Right atrium auricular region (tissue), 2 donors: ENCODE data around the gene NEGR1. TPM values are rescaled to one million over a fixed set of nuclear protein-coding genes. Genes with fewer than 3 reads are reported as not detected.

ENCODE experiments used
- DNase-seq: peaks from one replicate; pipeline ENCODE4 v3.0.0-alpha.2; 2019; ENCODE audit warnings: low spot score
- H3K27ac ChIP-seq, 2 donors: fragments of 200-600 bp; sonication (generic); 1 replicate in 1 of 2; 2 replicates in 1 of 2; pipeline ENCODE4 v1.5.1; 2016 to 2019
- H3K27me3 ChIP-seq, 2 donors: fragments of 200-600 bp; sonication (generic); one replicate each; pipeline versions ENCODE4 v1.5.1 to v1.6.0; 2017 to 2019
- H3K36me3 ChIP-seq: fragments of 200-600 bp; sonication (generic); one replicate; pipeline ENCODE4 v1.5.1; 2016
- H3K4me1 ChIP-seq, 2 donors: fragments of 200-600 bp; sonication (generic); one replicate each; pipeline versions ENCODE4 v1.5.1 to v1.6.0; 2017 to 2019
- H3K4me3 ChIP-seq, 2 donors: fragments of 200-600 bp; sonication (generic); 1 replicate in 1 of 2; 2 replicates in 1 of 2; pipeline ENCODE4 v1.5.1; 2017 to 2019; ENCODE audit warnings: mild to moderate bottlenecking in 1 of 2, moderate library complexity in 1 of 2
- H3K9me3 ChIP-seq, 2 donors: fragments of 200-600 bp; sonication (generic); one replicate each; pipeline ENCODE4 v1.5.1; 2019
- total RNA-seq, 2 donors: library from RNA; depleted of rRNA; stranded (reverse); fragments of >200 nt; gene quantifications; one replicate each; pipeline ENCODE4 v1.1.0, GENCODE V29; 2016
- TF ChIP-seq, protein P1 (sequence below), 2 donors: fragments of 200-600 bp; sonication (generic); IDR thresholded peaks; one replicate each; pipeline ENCODE4 v1.5.1; 2019; ENCODE audit warnings: antibody characterized with exemption in 2 of 2

NEGR1 gene
- total RNA-seq, 2 donors from 2014 or later, result 9.3 to 9.9 TPM

DNA sequence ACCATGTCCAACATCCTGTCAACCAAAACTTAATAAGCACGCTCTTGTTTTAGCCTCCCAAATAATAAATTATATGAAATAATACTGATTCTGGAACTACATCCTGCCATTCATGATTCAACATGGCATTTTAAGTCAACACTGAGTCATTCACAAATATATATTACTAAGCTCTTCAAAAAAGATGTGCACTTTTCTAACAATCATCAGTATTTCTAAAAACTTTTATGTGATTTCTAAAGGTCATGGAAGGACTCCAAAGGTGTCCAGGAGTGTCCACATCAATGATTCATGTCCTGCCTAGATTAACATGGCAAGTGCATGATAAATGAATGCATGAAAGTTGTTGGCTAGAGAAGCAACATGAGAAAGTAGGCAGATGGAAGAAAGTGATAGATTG, 51.6 kb downstream of the NEGR1 start:
- no peak for DNase-seq
- no peaks in the 10 kb centered on the region for H3K4me1 ChIP-seq
- TF ChIP-seq, protein P1, sequence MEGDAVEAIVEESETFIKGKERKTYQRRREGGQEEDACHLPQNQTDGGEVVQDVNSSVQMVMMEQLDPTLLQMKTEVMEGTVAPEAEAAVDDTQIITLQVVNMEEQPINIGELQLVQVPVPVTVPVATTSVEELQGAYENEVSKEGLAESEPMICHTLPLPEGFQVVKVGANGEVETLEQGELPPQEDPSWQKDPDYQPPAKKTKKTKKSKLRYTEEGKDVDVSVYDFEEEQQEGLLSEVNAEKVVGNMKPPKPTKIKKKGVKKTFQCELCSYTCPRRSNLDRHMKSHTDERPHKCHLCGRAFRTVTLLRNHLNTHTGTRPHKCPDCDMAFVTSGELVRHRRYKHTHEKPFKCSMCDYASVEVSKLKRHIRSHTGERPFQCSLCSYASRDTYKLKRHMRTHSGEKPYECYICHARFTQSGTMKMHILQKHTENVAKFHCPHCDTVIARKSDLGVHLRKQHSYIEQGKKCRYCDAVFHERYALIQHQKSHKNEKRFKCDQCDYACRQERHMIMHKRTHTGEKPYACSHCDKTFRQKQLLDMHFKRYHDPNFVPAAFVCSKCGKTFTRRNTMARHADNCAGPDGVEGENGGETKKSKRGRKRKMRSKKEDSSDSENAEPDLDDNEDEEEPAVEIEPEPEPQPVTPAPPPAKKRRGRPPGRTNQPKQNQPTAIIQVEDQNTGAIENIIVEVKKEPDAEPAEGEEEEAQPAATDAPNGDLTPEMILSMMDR (IDR thresholded peaks at IDR 0.05), result no peak
- H3K9me3 ChIP-seq, result no peaks in the 10 kb centered on the region
- no peaks in the 10 kb centered on the region for H3K27me3 ChIP-seq
- no peaks in the 10 kb centered on the region for H3K36me3 ChIP-seq
- no peak overlapping the region for H3K4me3 ChIP-seq
- H3K27ac ChIP-seq, result no peak overlapping the region

DNA sequence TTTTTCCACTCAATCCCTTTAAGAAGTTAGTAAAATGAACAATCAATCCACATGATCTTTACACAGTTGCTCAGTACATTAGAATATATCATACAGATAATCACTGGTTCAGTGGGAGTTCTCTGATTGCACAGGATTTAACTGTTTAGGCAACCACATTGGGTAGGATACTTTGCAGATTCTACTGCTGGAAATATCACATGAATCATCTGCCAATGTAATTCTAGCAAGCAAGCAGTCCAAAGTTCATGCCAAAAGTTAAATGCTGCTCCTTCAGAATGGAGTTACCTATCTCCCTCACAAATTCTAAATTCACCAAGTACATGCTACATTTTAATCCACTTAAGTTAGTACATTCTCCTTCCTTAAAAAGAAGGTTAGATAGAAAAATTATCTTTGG, 52.4 kb downstream of the NEGR1 start:
- Histone ChIP-seq H3K4me3 (no peak overlapping the region), H3K27ac (no peak overlapping the region), H3K4me1 (no peaks in the 10 kb centered on the region), H3K36me3 (no peaks in the 10 kb centered on the region), H3K27me3 (no peaks in the 10 kb centered on the region), H3K9me3 (no peaks in the 10 kb centered on the region)
- TF ChIP-seq, protein P1 (IDR thresholded peaks at IDR 0.05), result no peak
- no peak for DNase-seq

DNA sequence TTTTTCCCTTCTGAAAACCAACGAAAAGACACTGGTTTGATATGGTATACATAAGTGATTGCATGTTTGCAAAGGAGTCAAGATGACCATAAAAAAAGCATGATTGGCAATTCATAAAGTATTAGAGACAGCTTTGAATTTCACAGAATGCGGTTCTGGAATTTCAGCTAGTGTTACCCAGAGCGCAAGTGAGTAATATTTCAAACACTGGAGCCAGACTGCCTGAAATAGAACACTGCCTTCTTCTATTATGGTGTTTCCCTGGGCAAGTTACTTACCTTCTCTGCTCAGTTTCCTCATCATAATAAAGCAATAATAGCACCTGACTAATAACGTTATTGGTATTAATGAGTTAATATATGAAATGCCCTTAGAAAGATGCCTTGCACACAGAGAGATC, 54.7 kb downstream of the NEGR1 start:
- Histone ChIP-seq H3K36me3 (no peaks in the 10 kb centered on the region), H3K27ac (no peak overlapping the region), H3K9me3 (no peaks in the 10 kb centered on the region), H3K4me3 (no peak overlapping the region), H3K27me3 (no peaks in the 10 kb centered on the region), H3K4me1 (no peaks in the 10 kb centered on the region)
- no peak for DNase-seq
- TF ChIP-seq, protein P1 (IDR thresholded peaks at IDR 0.05), result no peak

DNA sequence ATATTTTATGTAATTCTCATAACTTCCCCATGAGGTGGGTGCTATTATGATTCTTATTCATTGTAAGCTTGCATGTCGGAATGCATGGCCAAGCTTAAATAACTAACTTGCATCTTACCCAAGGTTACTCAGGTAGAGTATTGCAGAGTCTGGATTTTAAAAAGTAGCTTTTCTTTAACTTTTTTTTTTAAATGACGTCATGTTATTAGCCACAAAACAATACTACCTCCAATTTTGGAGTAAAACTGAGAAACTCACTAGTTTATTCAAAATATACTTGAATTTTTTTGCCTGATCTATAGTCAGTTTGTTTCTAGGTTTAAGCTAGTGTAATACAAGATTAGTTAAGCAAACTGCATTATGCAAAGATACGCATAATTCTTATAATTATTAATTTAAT, 57.8 kb downstream of the NEGR1 start:
- TF ChIP-seq, protein P1 (IDR thresholded peaks at IDR 0.05), result no peak
- no peaks in the 10 kb centered on the region for H3K9me3 ChIP-seq
- no peaks in the 10 kb centered on the region for H3K36me3 ChIP-seq
- H3K27ac ChIP-seq, result no peak overlapping the region
- H3K27me3 ChIP-seq, result no peaks in the 10 kb centered on the region
- no peak overlapping the region for H3K4me3 ChIP-seq
- DNase-seq, result no peak
- no peaks in the 10 kb centered on the region for H3K4me1 ChIP-seq

DNA sequence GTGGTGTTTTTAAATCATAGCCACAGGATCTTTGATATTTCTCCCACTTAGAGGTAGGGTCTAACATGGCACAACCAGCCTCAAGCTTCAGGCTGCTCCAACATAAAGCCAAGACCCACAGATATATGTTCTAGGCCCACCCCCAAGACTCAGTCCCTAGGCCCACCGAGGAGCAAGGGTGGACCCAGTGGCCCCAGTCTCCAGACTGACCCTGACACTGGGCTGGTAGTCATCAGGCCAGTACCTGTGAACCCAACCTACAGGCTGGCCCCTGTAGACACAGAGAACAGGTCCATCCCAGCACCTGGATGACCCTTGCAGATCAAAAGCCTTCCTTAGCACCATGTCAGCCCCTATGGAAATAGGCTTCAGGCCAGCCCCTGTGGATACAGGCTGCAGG, 60.5 kb downstream of the NEGR1 start:
- H3K4me3 ChIP-seq, result no peak overlapping the region
- H3K9me3 ChIP-seq, result no peaks in the 10 kb centered on the region
- H3K36me3 ChIP-seq, result no peaks in the 10 kb centered on the region
- DNase-seq, result no peak
- H3K27me3 ChIP-seq, result no peaks in the 10 kb centered on the region
- TF ChIP-seq, protein P1 (IDR thresholded peaks at IDR 0.05), result no peak
- H3K27ac ChIP-seq, result no peak overlapping the region
- H3K4me1 ChIP-seq, result no peaks in the 10 kb centered on the region

DNA sequence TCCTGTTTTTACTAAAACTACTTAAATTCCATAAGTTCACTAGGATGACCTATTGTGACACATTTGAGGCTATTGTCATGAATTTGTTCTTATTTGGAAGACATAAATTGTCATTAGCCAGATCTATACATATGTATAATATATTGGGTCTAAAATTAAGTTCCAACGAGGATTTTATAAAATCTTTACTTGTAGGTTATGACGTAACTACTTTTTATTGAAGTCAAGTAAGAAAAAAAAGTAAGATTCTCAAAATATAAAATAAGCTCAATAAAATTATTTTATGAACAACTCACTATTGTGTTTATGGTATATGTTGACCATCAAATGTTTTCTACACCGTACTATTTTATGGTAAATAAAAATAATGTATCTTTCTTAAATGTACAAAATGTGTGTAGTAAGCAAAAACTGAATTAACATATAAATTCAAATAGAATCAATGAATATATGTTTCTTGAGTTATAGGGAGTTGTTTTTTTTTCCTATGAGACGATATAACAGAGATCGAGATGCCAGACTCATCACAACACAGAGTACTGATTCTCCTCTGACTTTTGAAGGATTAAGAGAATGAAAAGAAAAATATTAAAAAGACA, 64.1 kb downstream of the NEGR1 start:
- Histone ChIP-seq H3K9me3 (no peaks in the 10 kb centered on the region), H3K4me3 (no peak overlapping the region), H3K27me3 (no peaks in the 10 kb centered on the region), H3K36me3 (no peaks in the 10 kb centered on the region), H3K4me1 (no peaks in the 10 kb centered on the region), H3K27ac (no peak overlapping the region)
- TF ChIP-seq, protein P1 (IDR thresholded peaks at IDR 0.05), result no peak
- no peak for DNase-seq
